ENCODE data around the gene DACT1.

Gene DACT1

DNA sequence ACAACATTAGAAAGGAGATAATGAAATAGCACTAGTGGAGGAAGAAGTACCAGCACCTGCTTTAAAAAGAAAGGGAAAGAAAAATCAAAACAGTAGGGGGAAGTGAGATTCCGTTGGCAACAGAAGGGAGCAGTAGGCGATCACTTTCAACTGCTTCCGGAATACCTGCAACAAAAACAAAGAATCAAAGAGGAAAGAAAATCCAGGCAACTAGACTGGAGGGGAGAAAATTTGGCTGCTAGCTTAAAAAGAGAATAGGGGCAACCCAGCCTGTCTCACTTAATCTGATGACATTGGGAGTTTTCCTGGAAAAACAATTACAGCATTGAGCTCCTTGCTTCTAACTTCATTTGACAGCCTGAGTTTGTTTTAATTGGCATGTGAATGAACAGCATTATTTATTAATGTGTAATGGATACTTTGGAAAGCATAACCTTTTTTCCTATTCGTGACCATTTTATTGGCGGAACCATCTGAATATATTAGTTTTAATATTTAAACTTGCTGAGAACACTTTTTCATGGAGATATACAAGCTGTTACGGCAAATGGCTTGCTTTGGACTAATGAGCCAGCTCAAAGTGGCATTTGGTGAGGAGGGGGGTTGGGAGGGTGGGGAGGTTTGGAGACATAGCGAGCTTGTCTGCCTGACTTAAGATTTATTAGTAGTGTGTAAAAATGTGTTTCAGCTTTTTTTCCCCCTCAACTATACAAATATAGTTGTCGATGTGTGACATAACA, 2.5 kb upstream of the DACT1 start:
- no peak for DNase-seq (ENCODE audit: low read depth in 2 of 2)

DNA sequence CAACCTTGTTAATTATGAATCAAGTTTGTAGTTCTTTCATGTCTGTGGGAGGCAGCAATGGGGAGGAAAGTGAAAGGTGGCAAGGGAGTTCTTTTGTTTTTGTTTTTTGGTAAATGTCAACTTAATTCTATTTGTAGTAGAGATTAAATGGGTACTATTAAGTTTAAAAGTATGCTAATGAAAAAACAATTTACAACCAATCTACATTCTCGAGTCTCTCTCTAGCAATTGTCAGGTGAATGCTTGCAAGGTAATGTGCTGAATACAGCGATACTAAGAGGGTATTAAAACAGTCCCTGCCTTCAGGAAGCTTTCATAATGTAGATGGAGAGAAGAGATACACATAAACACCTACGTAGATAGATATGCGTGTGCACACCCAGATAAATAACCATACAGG, 1.6 kb upstream of the DACT1 start:
- DNase-seq (ENCODE audit: low read depth in 2 of 2) = no peak

DNA sequence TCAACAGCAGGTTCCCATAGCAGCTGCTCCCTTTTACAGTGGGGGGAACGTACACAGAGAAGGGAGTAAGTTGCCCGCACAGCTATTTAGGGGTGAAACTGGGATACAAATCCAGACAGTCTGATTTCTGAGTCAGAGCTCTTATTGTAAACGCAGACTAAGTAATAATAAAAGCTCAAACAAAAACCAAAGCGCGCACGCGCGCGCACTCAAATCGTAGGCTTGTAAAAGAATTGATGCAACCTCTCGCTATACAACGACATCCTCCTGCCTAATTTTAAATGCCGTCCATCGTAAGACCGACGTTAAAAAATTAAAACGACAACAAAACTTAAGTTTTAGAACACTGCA, 747 bp upstream of the DACT1 start:
- DNase-seq (ENCODE audit: low read depth in 2 of 2) = peak; percentile 75 to 83

DNA sequence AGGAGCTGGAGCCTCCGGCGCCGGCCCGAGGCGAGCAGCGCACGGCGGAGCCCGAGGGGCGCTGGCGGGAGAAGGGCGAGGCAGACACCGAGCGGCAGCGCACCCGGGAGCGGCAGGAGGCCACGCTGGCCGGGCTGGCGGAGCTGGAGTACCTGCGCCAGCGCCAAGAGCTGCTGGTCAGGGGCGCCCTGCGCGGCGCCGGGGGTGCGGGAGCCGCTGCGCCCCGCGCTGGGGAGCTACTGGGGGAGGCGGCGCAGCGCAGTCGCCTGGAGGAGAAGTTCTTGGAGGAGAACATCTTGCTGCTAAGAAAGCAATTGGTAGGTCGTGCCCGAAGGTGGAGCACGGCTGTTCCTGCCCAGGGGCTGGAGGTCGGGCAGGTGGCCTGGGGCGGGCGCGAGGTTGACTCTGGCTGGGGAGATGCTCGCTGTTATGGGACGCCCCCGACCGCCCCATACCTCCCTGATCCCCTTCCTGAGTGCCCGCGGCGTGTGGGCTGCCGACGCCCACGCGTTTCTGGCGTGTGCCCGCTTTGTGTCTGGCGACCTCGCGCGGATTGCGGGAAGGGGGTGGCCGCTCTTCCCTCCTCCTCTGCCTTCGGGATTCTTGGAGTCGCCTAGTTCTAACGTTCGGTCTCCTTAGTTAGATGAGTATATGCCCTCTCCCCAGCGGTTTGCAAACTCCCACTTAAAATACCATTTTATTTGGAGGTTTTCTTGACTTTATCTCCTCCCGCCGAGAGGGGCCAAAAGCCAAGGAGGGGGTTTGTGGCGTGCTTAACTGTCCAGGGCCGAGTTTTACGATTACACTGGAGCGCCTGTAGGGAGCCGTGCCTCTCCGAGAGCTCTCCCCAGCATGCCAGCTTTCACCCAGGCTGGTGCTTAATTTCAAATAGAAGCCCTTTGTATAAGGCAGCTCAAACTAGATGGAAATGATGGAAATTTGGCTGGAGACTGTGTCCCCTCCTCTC, 752 bp downstream of the DACT1 start:
- no peak for DNase-seq (ENCODE audit: low read depth in 2 of 2)

DNA sequence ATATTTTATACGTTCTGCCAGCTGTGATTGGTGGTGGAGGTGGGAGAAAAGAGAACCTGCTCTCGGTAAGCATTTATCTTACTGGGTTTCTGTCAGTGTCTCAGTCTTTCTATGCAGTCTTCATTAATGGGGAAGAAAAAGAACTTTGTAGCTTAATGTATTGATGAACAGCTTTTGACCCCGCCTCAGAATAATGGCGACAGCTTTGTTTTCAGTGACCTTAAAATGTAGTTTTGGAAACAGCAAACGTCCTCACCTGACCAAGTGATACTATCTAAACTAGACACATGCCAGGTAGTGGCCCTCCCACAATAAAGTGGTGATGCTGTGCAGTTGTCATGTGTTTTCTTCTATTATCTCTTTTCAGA, 1.4 kb downstream of the DACT1 start:
- DNase-seq (ENCODE audit: low read depth in 2 of 2) = no peak

DNA sequence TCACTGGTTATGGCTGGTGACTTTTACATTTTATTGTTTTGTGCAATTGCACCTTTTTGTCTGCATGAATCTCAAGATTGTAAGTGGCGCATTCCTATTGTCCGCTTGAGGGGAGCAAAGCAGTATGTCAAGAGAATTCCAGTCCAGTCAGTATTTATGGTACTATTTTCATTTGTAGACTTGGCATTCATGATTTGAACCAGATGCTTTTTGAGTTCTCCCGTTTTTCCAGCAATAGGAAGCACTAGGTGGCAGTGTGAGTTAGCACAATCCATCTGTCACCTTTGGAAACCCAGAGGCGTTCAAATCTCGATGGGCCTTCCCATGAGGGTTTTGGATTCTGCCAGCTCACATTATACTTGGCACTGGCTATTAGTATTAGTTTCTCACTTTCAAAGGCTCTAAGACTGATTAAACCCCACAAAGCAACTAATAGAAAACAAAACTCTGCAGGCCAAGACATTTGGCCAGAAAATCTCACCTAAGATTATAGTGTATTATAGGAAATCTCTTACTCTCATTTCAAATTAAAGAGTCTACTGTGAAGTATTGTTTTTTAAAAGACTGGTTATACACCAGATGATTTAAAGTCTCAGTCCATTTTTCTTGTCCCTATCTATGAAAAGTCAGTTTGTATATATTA, 2.2 kb downstream of the DACT1 start:
- peak; percentile 79 to 80 for DNase-seq (ENCODE audit: low read depth in 2 of 2)

DNA sequence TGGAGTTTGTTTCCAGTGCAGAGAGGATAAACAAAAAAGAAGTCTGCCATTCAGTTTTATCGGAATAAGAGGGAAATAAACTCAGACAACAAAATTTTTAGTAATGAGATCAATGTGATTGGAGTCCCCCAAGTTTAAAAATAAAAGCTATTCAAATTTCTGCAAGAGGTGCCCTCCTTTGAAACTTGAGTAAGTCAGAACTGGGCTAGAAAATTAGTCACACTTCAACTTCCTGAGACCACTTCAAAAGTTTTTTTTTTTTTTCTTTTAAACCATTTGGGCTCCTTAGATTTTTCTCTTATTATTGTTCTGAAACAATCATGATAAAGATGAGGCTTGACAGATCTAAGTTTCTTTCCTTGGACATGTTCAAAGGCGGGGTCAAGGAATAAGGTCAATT, 3.2 kb downstream of the DACT1 start:
- DNase-seq (ENCODE audit: low read depth in 2 of 2) = no peak

DNA sequence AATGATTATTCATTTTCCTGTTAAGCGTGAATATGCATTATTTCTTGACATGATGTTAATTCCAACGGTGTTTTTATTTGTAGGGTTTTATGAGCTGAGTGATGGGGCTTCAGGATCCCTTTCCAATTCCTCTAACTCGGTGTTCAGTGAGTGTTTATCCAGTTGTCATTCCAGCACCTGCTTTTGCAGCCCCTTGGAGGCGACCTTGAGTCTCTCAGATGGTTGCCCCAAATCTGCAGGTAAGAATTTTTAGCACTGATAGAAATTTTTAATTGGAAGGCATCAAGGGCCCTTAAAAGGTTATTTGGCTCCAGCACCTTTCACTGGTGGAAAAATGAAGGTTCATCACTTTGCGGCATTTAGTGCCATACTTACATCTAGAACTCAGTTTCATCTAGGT, 3.7 kb downstream of the DACT1 start:
- no peak for DNase-seq (ENCODE audit: low read depth in 2 of 2)

DNA sequence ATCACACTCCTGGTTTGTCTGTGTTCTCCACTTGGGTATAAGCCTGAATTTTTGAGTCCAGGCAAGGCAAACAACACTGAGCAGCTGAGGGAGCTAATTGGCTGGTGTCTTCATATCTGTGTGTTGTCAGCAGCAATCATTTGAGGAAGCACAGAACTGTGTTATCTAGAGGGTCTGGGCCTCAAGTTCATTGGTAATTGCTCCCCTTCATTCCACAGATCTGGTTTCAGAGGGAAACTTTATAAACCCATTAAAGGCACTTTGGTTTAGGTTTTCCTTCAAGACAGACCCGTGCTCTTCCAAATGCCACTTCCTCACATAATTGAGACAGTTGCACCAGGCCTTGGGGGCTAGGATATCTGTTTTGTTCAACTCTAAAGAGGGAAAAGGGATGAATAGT, 5.6 kb downstream of the DACT1 start:
- no peak for DNase-seq (ENCODE audit: low read depth in 2 of 2)

DNA sequence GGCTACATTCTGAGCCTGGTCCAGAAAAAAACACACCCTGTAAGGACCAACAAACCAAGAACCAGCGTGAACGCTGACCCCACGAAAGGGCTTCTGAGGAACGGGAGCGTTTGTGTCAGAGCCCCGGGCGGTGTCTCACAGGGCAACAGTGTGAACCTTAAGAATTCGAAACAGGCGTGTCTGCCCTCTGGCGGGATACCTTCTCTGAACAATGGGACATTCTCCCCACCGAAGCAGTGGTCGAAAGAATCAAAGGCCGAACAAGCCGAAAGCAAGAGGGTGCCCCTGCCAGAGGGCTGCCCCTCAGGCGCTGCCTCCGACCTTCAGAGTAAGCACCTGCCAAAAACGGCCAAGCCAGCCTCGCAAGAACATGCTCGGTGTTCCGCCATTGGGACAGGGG, 7.9 kb downstream of the DACT1 start:
- no peak for DNase-seq (ENCODE audit: low read depth in 2 of 2)

DNA sequence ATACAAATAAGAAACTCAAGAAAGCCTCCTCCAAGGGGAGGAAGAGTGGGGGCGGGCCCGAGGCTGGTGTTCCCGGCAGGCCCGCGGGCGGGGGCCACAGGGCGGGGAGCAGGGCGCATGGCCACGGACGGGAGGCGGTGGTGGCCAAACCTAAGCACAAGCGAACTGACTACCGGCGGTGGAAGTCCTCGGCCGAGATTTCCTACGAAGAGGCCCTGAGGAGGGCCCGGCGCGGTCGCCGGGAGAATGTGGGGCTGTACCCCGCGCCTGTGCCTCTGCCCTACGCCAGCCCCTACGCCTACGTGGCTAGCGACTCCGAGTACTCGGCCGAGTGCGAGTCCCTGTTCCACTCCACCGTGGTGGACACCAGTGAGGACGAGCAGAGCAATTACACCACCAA, 8.7 kb downstream of the DACT1 start:
- no peak for DNase-seq (ENCODE audit: low read depth in 2 of 2)

DNA sequence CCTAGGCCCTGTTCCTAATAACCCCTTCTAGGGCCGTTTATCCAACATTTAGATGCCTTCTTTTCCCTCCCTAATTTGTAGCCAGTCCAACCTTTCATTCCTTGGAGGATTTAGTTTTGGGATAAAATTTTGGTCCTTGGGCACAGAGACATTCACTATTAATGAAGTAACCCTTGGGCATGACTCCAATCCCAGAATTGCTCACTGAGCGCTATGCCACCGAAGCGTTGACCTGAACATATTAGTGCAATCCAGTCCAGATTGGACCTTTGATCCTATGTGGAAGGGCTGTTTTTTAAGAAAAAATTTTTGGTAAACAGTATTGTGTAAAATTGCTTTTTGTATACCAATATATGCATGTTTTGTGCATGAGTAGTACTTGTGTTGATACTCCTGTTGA, 10.0 kb downstream of the DACT1 start:
- no peak for DNase-seq (ENCODE audit: low read depth in 2 of 2)

DNA sequence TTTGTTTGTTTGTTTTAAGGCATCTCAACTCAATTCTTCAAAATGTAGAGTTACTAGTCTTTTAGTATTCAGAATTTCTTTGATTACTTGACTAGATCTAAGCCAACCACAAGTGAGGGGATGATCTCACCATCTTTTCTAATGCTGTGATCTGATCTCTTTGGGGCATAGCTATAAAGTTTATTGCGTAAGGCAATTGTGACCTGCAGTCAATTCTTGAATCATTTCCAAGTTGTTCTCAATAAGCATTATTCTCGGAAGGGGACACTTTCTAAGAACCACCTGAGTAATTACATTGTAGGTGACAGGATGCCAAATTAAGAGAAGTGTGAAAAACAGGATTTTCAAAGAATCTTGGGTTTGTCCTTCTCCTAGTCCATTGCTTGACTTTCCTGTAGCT, 13.1 kb downstream of the DACT1 start:
- DNase-seq (ENCODE audit: low read depth in 2 of 2) = no peak

DNA sequence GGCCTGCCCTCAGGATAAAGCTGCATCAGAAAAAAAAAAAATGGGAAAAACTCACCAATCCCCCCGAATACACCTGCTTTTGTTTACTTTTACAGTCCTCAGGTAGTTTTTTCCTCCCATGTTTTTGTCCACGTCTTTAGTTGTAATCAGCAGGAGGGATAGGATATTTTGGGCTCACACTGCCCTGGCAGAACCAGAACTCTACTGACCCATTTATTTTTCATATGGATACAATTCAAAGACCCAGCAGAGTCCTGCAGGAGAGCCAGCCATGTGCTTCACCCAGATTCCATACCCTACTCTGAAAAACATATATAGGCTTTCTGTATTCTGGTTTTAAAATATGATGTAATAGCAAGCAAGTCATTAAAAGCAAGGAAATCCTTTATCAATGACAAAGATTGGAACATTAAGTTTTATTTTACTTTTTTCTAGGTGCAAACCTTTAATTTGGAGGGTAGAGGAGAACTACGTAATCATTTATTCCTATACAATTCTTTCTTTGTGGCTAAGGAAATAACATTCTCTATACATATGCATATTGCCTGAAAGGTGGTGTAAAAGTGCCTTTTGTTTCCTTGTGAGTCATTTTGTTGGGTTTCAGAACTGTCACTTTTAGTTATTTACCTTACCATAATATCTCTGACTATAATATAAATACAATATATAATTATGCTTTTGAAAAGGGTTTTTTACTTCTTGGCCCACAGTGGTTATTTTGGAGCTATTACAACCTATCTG, 19.1 kb downstream of the DACT1 start:
- no peak for DNase-seq (ENCODE audit: low read depth in 2 of 2)

DNA sequence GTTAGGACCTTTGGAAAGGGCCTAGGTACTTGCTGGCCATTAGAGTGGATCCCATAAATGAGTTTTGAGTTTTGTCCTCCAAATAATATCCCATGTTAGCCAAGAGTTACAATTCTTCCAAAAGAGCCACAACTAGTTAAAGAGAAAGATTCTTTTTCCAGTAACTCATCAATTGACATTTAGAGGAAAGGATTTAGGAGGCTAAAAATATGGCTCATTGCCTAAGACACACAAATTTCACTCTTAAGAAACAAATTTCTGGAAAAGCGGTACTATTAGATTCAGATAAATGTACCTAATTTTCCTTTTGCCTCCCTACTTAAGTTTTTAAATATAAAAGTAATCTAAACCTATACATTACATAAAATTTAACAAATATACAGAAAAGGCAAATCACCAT, 21.3 kb downstream of the DACT1 start:
- no peak for DNase-seq (ENCODE audit: low read depth in 2 of 2)

DNA sequence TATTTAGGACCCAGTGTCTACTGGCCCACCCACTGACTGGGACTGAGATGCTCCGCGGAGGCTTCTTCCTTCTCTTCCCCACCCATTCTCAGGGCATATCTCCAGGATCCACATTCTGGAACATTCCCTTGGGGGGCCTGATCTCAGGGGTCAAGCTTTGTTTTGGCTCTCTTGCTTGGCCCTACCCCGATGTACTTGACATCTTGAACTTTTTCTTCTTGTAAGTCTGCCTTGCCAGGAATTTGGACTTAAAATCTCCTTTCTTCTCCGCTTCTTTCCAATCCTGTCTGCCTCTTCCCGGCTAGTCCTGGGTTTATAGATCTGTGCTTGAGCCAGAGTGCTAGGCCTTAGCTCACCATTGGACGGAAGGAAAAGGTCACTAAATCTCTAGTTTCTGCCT, 22.1 kb downstream of the DACT1 start:
- no peak for DNase-seq (ENCODE audit: low read depth in 2 of 2)

DNA sequence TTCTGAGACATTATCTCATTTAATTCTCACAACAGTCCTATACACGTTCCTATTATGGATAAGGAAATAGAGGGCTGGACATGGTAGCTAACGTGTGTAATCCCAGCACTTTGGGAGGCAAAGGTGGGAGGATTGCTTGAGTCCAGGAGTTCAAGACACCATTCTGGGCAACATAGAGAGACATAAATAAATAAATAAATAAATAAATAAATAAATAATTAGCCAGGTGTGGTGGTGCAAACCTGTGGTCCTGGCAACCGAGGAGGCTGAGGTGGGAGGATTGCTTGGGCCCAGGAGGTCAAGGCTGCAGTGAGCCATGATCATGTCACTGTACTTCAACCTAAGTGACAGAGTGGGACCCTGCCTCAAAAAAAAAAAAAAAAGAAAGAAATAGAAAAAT, 22.6 kb downstream of the DACT1 start:
- no peak for DNase-seq (ENCODE audit: low read depth in 2 of 2)

DNA sequence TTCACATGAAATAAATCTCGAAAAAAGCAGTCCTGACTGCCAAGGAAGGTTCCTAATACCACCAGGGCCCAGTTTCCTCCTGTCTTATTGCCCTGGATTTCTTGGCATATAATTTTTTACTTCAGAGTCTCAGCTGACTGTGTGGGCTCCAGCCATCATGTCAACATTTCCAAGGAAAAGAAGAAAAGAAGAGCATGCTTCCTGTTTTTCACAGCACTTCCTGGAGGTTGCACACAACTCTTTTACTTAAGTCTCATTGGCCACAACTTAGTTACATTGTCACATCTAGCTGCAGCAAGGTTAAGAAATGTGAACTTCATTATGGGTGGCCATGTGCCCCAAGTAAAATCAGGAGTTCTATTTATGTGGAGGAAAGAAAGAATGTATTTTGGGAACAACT, 24.3 kb downstream of the DACT1 start:
- DNase-seq (ENCODE audit: low read depth in 2 of 2) = no peak

DNA sequence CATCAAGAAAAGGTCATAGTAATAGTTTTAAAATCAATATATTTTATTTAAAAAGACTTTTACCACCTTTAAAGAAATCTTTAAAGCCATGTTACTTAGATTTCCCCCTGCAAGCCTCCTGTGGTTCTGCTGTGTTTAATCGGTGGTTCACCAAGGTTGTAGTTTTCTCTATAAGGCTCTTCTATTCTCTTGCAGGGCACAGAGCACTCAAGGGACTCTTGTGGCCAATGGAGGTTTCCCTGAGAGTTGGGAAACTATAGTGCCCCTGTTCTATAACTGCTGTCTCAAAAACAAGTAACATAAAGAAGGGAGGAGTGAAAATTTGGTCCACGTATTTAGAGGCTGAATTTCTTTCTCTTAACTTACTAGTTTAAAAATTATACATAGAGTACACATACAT, 25.0 kb downstream of the DACT1 start:
- DNase-seq (ENCODE audit: low read depth in 2 of 2) = no peak

DNA sequence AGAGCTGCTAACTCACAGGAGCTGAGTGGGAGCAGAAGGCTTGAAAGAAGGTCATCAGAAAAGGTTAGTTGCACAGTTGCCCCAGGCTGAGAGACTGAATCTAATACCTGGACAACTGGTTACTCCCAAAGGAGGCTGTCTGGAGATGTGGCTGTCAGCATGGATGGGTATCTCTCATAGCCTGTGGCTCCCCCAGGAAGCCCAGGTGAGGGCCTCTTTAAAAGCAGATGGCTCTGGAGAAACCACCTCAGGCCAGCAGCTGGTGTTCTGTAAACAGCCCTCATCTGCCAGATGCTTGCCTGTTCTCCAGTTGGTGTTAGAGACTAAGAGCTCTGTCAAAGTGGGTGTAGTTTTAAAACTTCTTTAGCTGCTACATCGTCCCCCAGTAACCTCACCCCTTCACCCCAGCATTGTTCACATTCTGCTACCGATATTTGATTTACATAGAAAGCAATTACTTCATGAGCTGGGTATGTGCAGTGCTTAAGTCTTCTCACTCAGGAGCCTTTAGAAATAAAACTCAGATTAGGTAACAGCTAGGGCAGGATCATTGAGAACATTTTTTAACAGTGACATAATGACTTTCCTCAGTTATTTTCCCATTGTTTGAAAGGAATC, 25.8 kb downstream of the DACT1 start:
- DNase-seq (ENCODE audit: low read depth in 2 of 2) = peak; percentile 71 to 73

DNA sequence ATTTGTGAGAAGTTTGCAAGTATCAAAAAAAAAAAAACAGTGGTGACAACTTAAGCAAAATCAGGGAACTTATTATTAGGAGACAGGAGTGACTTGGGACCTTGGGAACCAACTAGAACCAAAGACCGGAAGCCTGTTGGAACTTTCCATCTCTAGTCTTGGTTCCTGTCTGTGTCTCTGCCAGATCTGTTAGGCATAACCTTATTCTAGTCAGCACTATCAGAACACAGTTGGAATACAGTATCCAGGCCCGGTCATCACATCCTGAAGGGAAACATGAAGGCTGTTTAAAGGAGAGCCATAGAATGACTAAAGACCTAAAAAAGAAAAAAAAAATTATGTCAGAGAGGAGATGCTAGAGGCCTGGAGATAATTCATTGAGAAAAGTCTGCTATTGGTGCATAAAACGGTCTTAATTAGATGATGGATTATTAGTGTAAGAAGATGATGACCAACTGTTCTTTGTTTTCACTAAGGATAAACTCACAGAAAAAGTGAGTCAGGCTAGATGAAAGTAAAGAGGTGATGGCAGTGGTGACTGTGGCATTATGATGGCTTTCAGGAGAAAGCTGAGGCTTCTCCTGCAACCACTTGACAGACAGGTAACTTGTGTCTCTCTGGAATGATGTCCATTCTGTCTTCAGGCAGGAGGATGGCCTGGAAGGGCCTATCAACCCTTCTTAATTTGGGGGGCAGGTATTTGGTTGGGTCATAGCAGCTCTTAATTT, 28.2 kb downstream of the DACT1 start:
- DNase-seq (ENCODE audit: low read depth in 2 of 2) = no peak

Measured in fibroblast of skin of left biceps (primary cell).